ENCODE results near the gene ARHGAP10. TPM values are rescaled to one million over a fixed set of nuclear protein-coding genes. Genes with fewer than 3 reads are reported as not detected.

ARHGAP10 gene
- total and polyA plus RNA-seq, 3 experiments from 2014 or later: 8.6 to 14.0 (median 9.7) TPM

DNA sequence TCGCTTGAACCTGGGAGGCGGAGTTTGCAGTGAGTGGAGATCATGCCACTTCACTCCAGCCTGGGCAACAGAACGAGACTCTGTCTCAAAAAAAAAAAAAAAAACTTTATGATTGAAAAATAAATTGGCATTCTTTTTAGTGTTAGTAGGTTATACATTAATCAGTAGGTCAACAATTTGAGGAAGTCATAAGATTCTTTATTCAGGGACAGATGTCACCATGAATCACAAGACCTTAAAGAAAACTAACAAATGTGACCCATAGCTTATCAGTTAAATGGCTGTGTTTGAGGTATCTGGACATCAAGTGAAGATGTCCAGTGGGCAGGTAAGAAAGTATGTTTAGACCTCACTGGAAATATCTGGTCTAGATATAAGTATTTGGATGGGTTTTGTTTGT is 38.7 kb upstream of the ARHGAP10 start:
- H3K4me1 Mint-ChIP-seq: peaks cover 4 to 10% (median 5%) of the 10 kb centered on the region in 3 donors
- Histone ChIP-seq H3K27me3 (ENCODE audit: insufficient read depth, low read length, poor library complexity, severe bottlenecking) (peaks cover 5% of the 10 kb centered on the region), H3K27ac (ENCODE audit: low read depth, low read length) (no peak overlapping the region), H3K4me3 (ENCODE audit: low read length) (no peak overlapping the region), H3K9me3 (ENCODE audit: low read length) (no peaks in the 10 kb centered on the region), H3K36me3 (ENCODE audit: insufficient read depth, low read length) (no peaks in the 10 kb centered on the region), H3K4me1 (ENCODE audit: insufficient read depth, low read length) (no peaks in the 10 kb centered on the region)
- ChIA-PET CTCF (no interaction called here), POLR2A (no interaction called here)
- no peaks in the 10 kb centered on the region for H3K36me3 Mint-ChIP-seq
- no peak for DNase-seq
- peaks cover 0 to 1% (median 0%) of the 10 kb centered on the region in 5 donors for H3K9me3 Mint-ChIP-seq
- peaks cover 6 to 52% of the 10 kb centered on the region in 2 donors for H3K27me3 Mint-ChIP-seq
- no peak overlapping the region for H3K27ac Mint-ChIP-seq
- no peak overlapping the region for H3K4me3 Mint-ChIP-seq

DNA sequence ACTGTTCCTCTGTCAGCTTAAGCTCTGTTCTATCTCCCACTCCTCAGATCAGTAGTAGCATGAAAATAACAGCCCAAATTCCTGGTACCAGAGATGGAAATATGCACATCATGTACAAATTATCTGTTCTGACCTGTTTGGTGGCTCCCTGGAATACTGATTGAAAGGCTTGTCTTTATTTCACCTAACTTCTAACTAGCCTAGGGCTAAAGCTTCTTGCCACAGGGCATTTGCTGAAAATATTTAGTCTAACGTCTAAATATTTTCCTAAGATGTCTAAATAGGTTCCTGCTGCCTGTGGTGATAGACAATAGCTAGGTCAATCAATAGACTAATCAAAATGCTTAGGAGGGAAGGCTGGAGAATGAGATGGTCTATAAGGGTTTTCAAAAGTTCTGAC is 35.0 kb upstream of the ARHGAP10 start:
- no peaks in the 10 kb centered on the region for H3K9me3 ChIP-seq (ENCODE audit: low read length)
- ChIA-PET POLR2A (no interaction called here), CTCF (interaction anchor here (0.9 to 1.1 kb wide), 2 partner anchors 134 to 170 kb away, joined by 3 read pairs; no protein-coding TSS in a partner anchor)
- no peak overlapping the region for H3K4me3 ChIP-seq (ENCODE audit: low read length)
- DNase-seq: no peak
- no peak overlapping the region for H3K27ac ChIP-seq (ENCODE audit: low read depth, low read length)
- Mint-ChIP-seq H3K27me3 (peaks cover 1 to 35% of the 10 kb centered on the region in 2 donors), H3K9me3 (peaks cover 0 to 7% (median 3%) of the 10 kb centered on the region in 5 donors), H3K4me1 (no peaks in the 10 kb centered on the region), H3K4me3 (no peak overlapping the region), H3K36me3 (no peaks in the 10 kb centered on the region), H3K27ac (no peak overlapping the region)
- no peaks in the 10 kb centered on the region for H3K4me1 ChIP-seq (ENCODE audit: insufficient read depth, low read length)
- peaks cover 5% of the 10 kb centered on the region for H3K27me3 ChIP-seq (ENCODE audit: insufficient read depth, low read length, poor library complexity, severe bottlenecking)
- H3K36me3 ChIP-seq (ENCODE audit: insufficient read depth, low read length): no peaks in the 10 kb centered on the region

DNA sequence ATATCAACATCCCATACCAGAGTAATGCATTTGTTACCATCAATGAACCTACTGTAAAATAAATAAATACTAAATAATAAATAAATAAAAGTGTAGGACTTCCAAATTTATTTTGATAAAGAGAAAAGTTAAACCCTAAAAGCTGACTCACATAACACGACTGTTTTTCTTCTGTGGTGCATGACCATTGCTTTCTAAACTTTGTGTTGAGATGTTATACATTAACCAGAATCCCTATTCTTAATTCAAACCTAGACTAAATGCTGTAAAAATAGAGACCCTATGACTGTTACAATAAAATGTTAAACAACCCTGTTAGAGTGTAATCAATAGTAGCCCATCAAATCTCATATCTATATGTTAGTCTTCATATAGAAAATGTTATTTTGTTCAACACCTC is 27.0 kb upstream of the ARHGAP10 start:
- Mint-ChIP-seq H3K4me3 (no peak overlapping the region), H3K27me3 (no peaks in the 10 kb centered on the region), H3K9me3 (peaks cover 0 to 3% (median 0%) of the 10 kb centered on the region in 5 donors), H3K36me3 (no peaks in the 10 kb centered on the region), H3K4me1 (peaks cover 0 to 5% (median 4%) of the 10 kb centered on the region in 3 donors), H3K27ac (no peak overlapping the region)
- H3K4me1 ChIP-seq (ENCODE audit: insufficient read depth, low read length): no peaks in the 10 kb centered on the region
- no peaks in the 10 kb centered on the region for H3K9me3 ChIP-seq (ENCODE audit: low read length)
- no peaks in the 10 kb centered on the region for H3K36me3 ChIP-seq (ENCODE audit: insufficient read depth, low read length)
- no peak overlapping the region for H3K4me3 ChIP-seq (ENCODE audit: low read length)
- no peak for DNase-seq
- no peak overlapping the region for H3K27ac ChIP-seq (ENCODE audit: low read depth, low read length)
- H3K27me3 ChIP-seq (ENCODE audit: insufficient read depth, low read length, poor library complexity, severe bottlenecking): no peaks in the 10 kb centered on the region
- CTCF ChIA-PET: interaction anchor here (1.4 to 1.7 kb wide), 2 partner anchors 160 to 162 kb away, joined by 7 to 8 read pairs; no protein-coding TSS in a partner anchor
- POLR2A ChIA-PET: no interaction called here

DNA sequence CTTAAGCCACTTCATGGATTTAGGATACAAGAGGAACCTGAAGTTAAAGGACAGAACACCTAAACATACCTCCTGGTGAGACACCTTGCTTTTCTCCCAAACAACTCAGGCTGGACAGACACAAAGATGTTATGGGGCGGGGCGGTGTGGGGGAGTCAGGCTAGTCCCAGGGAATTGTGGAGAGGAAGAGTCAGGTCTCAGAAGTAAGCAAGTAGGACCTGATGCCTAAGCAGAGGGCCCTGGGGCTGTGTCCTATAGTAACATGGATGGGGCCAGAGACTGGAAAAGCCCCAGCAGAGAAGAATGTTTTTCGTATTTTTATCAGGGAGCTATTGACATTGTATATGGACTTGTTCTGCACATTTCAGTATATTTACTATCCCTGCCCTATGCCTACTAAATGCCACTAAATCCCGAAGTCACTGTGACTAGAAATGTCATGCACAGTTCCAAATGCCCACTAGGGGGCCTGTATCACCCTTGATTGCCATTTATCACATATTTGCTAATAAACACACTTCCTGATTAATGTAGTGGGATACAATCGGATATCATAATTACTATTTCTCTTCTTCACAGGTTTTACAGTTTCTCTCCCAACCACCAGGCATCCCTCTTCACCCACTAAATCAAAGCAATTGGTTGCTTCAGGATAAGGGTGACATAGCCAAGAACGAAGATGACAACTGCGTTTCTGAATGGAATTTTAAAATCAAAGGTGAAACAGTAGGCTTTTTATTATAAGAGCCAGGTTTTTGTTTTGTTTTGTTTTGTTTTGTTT is 23.8 kb upstream of the ARHGAP10 start:
- no peaks in the 10 kb centered on the region for H3K9me3 Mint-ChIP-seq
- peaks cover 0 to 5% (median 4%) of the 10 kb centered on the region in 3 donors for H3K4me1 Mint-ChIP-seq
- Histone ChIP-seq H3K4me1 (ENCODE audit: insufficient read depth, low read length) (no peaks in the 10 kb centered on the region), H3K4me3 (ENCODE audit: low read length) (no peak overlapping the region), H3K27me3 (ENCODE audit: insufficient read depth, low read length, poor library complexity, severe bottlenecking) (no peaks in the 10 kb centered on the region), H3K9me3 (ENCODE audit: low read length) (no peaks in the 10 kb centered on the region), H3K36me3 (ENCODE audit: insufficient read depth, low read length) (no peaks in the 10 kb centered on the region), H3K27ac (ENCODE audit: low read depth, low read length) (no peak overlapping the region)
- POLR2A ChIA-PET: no interaction called here
- CTCF ChIA-PET: interaction anchor here (0.8 to 4.6 kb wide), 8 partner anchors 16 to 349 kb away, joined by 3 to 89 read pairs (median 4); partner anchors contain the start of genes ARHGAP10 and PRMT9
- no peak overlapping the region for H3K4me3 Mint-ChIP-seq
- H3K36me3 Mint-ChIP-seq: no peaks in the 10 kb centered on the region
- H3K27me3 Mint-ChIP-seq: peaks cover 0 to under 1% of the 10 kb centered on the region in 2 donors
- no peak overlapping the region for H3K27ac Mint-ChIP-seq
- peak; percentile 36 to 65 (median 47) for DNase-seq

DNA sequence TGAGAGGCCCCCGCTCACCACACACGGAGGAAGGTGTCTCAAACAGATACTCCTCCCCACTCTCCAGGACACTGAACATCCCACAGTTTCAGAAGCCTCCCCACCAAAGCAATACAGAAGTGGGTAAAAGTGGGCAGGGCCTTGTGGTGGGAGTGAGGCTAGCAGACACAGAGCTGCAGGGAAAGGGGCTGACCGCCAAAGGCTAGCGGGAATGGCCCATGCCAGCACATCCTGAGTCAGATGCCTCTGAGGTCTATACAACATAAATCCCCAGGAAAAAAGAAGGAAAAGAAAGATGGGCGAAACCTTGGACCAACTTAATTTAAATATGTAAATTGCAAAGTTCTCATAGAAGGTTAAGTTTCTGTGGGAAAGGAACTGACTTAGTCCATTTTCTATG is 21.9 kb upstream of the ARHGAP10 start:
- H3K27me3 Mint-ChIP-seq: peaks cover 0 to 6% of the 10 kb centered on the region in 2 donors

DNA sequence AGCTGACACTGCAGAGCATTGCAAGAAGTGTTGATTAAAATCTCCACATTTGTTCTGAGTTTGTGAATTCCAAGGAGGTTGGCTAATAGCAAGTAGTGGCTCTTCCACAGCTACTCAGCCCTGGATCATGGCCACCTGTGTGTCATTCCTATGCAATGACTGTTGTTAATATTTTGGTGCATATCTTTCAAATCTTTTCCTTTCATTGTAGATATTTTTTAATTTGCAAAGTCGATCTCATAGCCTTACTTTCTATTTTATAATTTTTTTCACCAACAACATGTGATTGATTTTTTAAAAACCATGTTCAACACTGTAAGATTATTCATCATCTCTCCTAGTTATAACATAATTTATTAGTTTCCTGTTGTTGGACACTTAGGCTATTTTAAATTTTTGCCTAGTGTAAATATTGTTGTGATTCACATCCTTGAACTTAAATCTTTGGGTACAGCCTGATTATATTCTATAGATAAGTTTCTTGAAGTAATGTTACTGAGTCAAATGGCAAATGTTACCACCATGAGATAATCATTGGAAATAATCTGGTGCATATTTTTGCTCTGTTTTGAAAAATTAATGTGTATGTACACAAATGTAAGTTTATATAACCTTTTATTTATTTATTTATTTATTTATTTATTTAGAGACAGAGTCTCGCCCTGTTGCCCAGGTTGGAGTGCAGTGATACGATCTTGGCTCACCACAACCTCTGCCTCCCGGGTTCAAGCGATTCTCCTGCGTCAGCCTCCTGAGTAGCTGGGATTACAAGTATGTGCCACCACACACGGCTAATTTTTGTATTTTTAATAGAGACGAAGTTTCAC is 17.1 kb upstream of the ARHGAP10 start:
- ChIA-PET CTCF (interaction anchor here (3.7 kb wide), 1 partner anchor 151 kb away, joined by 37 read pairs; no protein-coding TSS in a partner anchor), POLR2A (no interaction called here)
- Mint-ChIP-seq H3K4me1 (no peaks in the 10 kb centered on the region), H3K27ac (no peak overlapping the region), H3K4me3 (no peak overlapping the region), H3K27me3 (peaks cover 1 to 6% of the 10 kb centered on the region in 2 donors), H3K9me3 (no peaks in the 10 kb centered on the region), H3K36me3 (no peaks in the 10 kb centered on the region)
- Histone ChIP-seq H3K4me1 (ENCODE audit: insufficient read depth, low read length) (no peaks in the 10 kb centered on the region), H3K4me3 (ENCODE audit: low read length) (no peak overlapping the region), H3K27ac (ENCODE audit: low read depth, low read length) (no peak overlapping the region), H3K27me3 (ENCODE audit: insufficient read depth, low read length, poor library complexity, severe bottlenecking) (no peaks in the 10 kb centered on the region), H3K9me3 (ENCODE audit: low read length) (no peaks in the 10 kb centered on the region), H3K36me3 (ENCODE audit: insufficient read depth, low read length) (no peaks in the 10 kb centered on the region)
- DNase-seq: no peak

More for the DNA sequence above, 21.9 kb upstream of the ARHGAP10 start:
- Histone ChIP-seq H3K9me3 (ENCODE audit: low read length) (no peaks in the 10 kb centered on the region), H3K27ac (ENCODE audit: low read depth, low read length) (no peak overlapping the region), H3K36me3 (ENCODE audit: insufficient read depth, low read length) (no peaks in the 10 kb centered on the region), H3K27me3 (ENCODE audit: insufficient read depth, low read length, poor library complexity, severe bottlenecking) (no peaks in the 10 kb centered on the region), H3K4me1 (ENCODE audit: insufficient read depth, low read length) (no peaks in the 10 kb centered on the region), H3K4me3 (ENCODE audit: low read length) (no peak overlapping the region)
- Mint-ChIP-seq H3K27ac (peak overlapping the region in 1 of 8 donors; percentile 79), H3K9me3 (no peaks in the 10 kb centered on the region), H3K36me3 (no peaks in the 10 kb centered on the region), H3K4me3 (no peak overlapping the region), H3K4me1 (peaks cover 0 to 5% (median 4%) of the 10 kb centered on the region in 3 donors)
- no peak for DNase-seq
- ChIA-PET POLR2A (interaction anchor here (0.7 kb wide), 1 partner anchor 626 kb away, joined by 5 read pairs; no protein-coding TSS in a partner anchor), CTCF (interaction anchor here (2.3 to 4.6 kb wide), 2 partner anchors 26 to 155 kb away, joined by 11 to 89 read pairs; partner anchors contain the start of gene PRMT9)

DNA sequence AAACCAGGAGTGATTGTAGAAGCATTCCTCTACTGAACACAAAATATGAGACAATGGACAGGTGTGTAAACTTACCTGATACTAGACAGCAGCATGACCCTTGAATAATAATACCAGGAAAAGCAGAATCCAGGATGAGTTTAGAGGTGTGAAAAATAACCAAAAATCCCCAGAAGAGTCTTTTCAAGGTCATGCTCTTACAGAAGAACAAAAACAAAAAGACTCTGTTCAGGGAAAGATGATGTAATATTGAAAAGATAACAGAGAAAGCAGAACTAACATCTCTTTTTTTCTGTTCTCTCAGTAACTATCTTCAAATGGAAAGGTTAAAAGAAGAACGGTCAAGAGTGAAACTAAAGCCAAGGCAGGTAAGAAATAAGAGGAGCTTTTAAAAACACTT is 14.0 kb upstream of the ARHGAP10 start:
- no peak for DNase-seq
- Mint-ChIP-seq H3K27me3 (peaks cover 1 to 9% of the 10 kb centered on the region in 2 donors), H3K27ac (no peak overlapping the region), H3K9me3 (no peaks in the 10 kb centered on the region), H3K36me3 (no peaks in the 10 kb centered on the region), H3K4me3 (no peak overlapping the region), H3K4me1 (no peaks in the 10 kb centered on the region)
- POLR2A ChIA-PET: no interaction called here
- CTCF ChIA-PET: interaction anchor here (1.3 kb wide), 1 partner anchor 15 kb away, joined by 4 read pairs; no protein-coding TSS in a partner anchor
- Histone ChIP-seq H3K4me3 (ENCODE audit: low read length) (no peak overlapping the region), H3K36me3 (ENCODE audit: insufficient read depth, low read length) (no peaks in the 10 kb centered on the region), H3K27me3 (ENCODE audit: insufficient read depth, low read length, poor library complexity, severe bottlenecking) (no peaks in the 10 kb centered on the region), H3K4me1 (ENCODE audit: insufficient read depth, low read length) (no peaks in the 10 kb centered on the region), H3K9me3 (ENCODE audit: low read length) (no peaks in the 10 kb centered on the region), H3K27ac (ENCODE audit: low read depth, low read length) (no peak overlapping the region)

DNA sequence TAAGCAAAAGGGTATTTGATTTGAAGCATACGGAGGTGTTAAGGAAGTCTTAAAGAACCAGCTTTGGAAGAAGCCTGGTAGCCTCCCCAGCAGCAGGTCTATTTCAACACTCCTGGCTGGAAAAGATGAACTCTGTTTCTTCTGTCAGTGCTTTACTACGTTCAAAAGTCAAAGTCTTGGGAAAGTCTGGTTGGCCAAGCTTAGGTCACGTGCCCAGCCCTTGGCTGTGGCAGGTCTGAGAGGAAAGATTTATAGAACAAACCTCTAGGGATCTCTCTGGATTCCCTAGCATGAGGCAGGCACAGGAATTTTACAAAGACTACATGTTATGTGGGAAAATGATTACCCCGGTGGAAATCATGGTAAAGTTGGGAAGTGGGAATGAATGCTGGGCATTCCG is 8.6 kb upstream of the ARHGAP10 start:
- Mint-ChIP-seq H3K27me3 (peaks cover 3% of the 10 kb centered on the region in 2 donors), H3K4me3 (no peak overlapping the region), H3K4me1 (no peaks in the 10 kb centered on the region), H3K9me3 (no peaks in the 10 kb centered on the region), H3K27ac (no peak overlapping the region), H3K36me3 (no peaks in the 10 kb centered on the region)
- no peak overlapping the region for H3K27ac ChIP-seq (ENCODE audit: low read depth, low read length)
- ChIA-PET CTCF (no interaction called here), POLR2A (no interaction called here)
- no peaks in the 10 kb centered on the region for H3K4me1 ChIP-seq (ENCODE audit: insufficient read depth, low read length)
- H3K4me3 ChIP-seq (ENCODE audit: low read length): no peak overlapping the region
- H3K27me3 ChIP-seq (ENCODE audit: insufficient read depth, low read length, poor library complexity, severe bottlenecking): no peaks in the 10 kb centered on the region
- no peak for DNase-seq
- H3K36me3 ChIP-seq (ENCODE audit: insufficient read depth, low read length): no peaks in the 10 kb centered on the region
- no peaks in the 10 kb centered on the region for H3K9me3 ChIP-seq (ENCODE audit: low read length)
